ENCODE results near the gene FGF12. TPM values are rescaled to one million over a fixed set of nuclear protein-coding genes. Genes with fewer than 3 reads are reported as not detected.

The FGF12 gene
- total and polyA plus RNA-seq, 4 experiments from 2014 or later, result not detected

DNA sequence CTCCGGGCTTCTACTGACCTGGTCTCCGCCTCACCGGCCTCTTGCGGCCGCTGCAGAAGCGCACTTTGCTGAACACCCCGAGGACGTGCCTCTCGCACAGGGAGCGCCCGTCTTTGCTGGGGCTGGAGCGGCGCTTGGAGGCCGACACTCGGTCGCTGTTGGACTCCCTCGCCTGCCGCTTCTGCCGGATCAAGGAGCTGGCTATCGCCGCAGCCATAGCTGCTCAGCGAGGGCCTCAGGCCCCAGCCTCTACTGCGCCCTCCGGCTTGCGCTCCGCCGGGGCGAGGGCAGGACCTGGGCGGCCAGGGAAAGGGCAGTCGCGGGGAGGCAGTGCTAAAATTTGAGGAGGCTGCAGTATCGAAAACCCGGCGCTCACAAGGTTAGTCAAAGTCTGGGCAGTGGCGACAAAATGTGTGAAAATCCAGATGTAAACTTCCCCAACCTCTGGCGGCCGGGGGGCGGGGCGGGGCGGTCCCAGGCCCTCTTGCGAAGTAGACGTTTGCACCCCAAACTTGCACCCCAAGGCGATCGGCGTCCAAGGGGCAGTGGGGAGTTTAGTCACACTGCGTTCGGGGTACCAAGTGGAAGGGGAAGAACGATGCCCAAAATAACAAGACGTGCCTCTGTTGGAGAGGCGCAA is 319.2 kb downstream of the FGF12 start:
- no peaks in the 10 kb centered on the region for H3K36me3 ChIP-seq (ENCODE audit: insufficient read depth, low read length)
- Mint-ChIP-seq H3K9me3 (peaks cover 0 to 5% (median 0%) of the 10 kb centered on the region in 8 donors), H3K4me1 (peaks cover 0 to 9% (median 6%) of the 10 kb centered on the region in 4 donors), H3K27me3 (peaks cover 17 to 29% of the 10 kb centered on the region in 2 donors), H3K36me3 (no peaks in the 10 kb centered on the region), H3K4me3 (peak overlapping the region in 1 of 8 donors; percentile 69), H3K27ac (no peak overlapping the region)
- no peak overlapping the region for H3K4me3 ChIP-seq (ENCODE audit: low read length in 2 of 2)
- no peaks in the 10 kb centered on the region for H3K4me1 ChIP-seq (ENCODE audit: insufficient read depth, low read length)
- POLR2A ChIA-PET (ENCODE audit: partially characterized antibody), result no interaction called here
- no peaks in the 10 kb centered on the region for H3K9me3 ChIP-seq (ENCODE audit: control insufficient read depth in 1 of 2, low read length in 2 of 2)
- H3K27ac ChIP-seq (ENCODE audit: low read depth, low read length), result no peak overlapping the region
- no peaks in the 10 kb centered on the region for H3K27me3 ChIP-seq (ENCODE audit: insufficient read depth, low read length)
- DNase-seq, result no peak
- CTCF ChIA-PET (ENCODE audit: partially characterized antibody), result no interaction called here
- intact Hi-C loops (cut with micrococcal nuclease), result no loop called here

- ChIA-PET POLR2A (ENCODE audit: partially characterized antibody) (no interaction called here), CTCF (ENCODE audit: partially characterized antibody) (no interaction called here)
Observed at GRCh38 chr3:192399767-192400166, 327.6 kb downstream of the FGF12 start.

GRCh38 chr3:192397012-192397411 is 330.3 kb downstream of the FGF12 start:
- Mint-ChIP-seq H3K4me1 (no peaks in the 10 kb centered on the region), H3K9me3 (peaks cover 0 to 2% (median 0%) of the 10 kb centered on the region in 8 donors), H3K27me3 (no peaks in the 10 kb centered on the region), H3K4me3 (no peak overlapping the region), H3K27ac (no peak overlapping the region), H3K36me3 (no peaks in the 10 kb centered on the region)
- H3K27me3 ChIP-seq (ENCODE audit: insufficient read depth, low read length), result no peaks in the 10 kb centered on the region
- H3K9me3 ChIP-seq (ENCODE audit: control insufficient read depth in 1 of 2, low read length in 2 of 2), result no peaks in the 10 kb centered on the region
- ChIA-PET POLR2A (ENCODE audit: partially characterized antibody) (no interaction called here), CTCF (ENCODE audit: partially characterized antibody) (no interaction called here)
- DNase-seq, result no peak
- H3K27ac ChIP-seq (ENCODE audit: low read depth, low read length), result no peak overlapping the region
- intact Hi-C loops (cut with micrococcal nuclease), result no loop called here
- H3K4me3 ChIP-seq (ENCODE audit: low read length in 2 of 2), result no peak overlapping the region
- no peaks in the 10 kb centered on the region for H3K36me3 ChIP-seq (ENCODE audit: insufficient read depth, low read length)
- H3K4me1 ChIP-seq (ENCODE audit: insufficient read depth, low read length), result no peaks in the 10 kb centered on the region

More at GRCh38 chr3:192399767-192400166, 327.6 kb downstream of the FGF12 start:
- Histone ChIP-seq H3K9me3 (ENCODE audit: control insufficient read depth in 1 of 2, low read length in 2 of 2) (no peaks in the 10 kb centered on the region), H3K4me1 (ENCODE audit: insufficient read depth, low read length) (no peaks in the 10 kb centered on the region), H3K27me3 (ENCODE audit: insufficient read depth, low read length) (no peaks in the 10 kb centered on the region), H3K27ac (ENCODE audit: low read depth, low read length) (no peak overlapping the region), H3K4me3 (ENCODE audit: low read length in 2 of 2) (no peak overlapping the region), H3K36me3 (ENCODE audit: insufficient read depth, low read length) (no peaks in the 10 kb centered on the region)
- Mint-ChIP-seq H3K27ac (no peak overlapping the region), H3K4me3 (no peak overlapping the region), H3K27me3 (no peaks in the 10 kb centered on the region), H3K36me3 (no peaks in the 10 kb centered on the region), H3K4me1 (no peaks in the 10 kb centered on the region), H3K9me3 (peaks cover 0 to 3% (median 0%) of the 10 kb centered on the region in 8 donors)
- DNase-seq, result no peak
- intact Hi-C loops (cut with micrococcal nuclease), result no loop called here

GRCh38 chr3:192395506-192395905 is 331.8 kb downstream of the FGF12 start:
- H3K4me1 Mint-ChIP-seq, result no peaks in the 10 kb centered on the region
- intact Hi-C loops (cut with micrococcal nuclease), result no loop called here
- Histone ChIP-seq H3K9me3 (ENCODE audit: control insufficient read depth in 1 of 2, low read length in 2 of 2) (no peaks in the 10 kb centered on the region), H3K4me3 (ENCODE audit: low read length in 2 of 2) (no peak overlapping the region), H3K36me3 (ENCODE audit: insufficient read depth, low read length) (no peaks in the 10 kb centered on the region), H3K27ac (ENCODE audit: low read depth, low read length) (no peak overlapping the region), H3K27me3 (ENCODE audit: insufficient read depth, low read length) (no peaks in the 10 kb centered on the region), H3K4me1 (ENCODE audit: insufficient read depth, low read length) (no peaks in the 10 kb centered on the region)
- H3K4me3 Mint-ChIP-seq, result no peak overlapping the region
- H3K27me3 Mint-ChIP-seq, result no peaks in the 10 kb centered on the region
- POLR2A ChIA-PET (ENCODE audit: partially characterized antibody), result no interaction called here
- CTCF ChIA-PET (ENCODE audit: partially characterized antibody), result no interaction called here
- no peak for DNase-seq
- no peaks in the 10 kb centered on the region for H3K9me3 Mint-ChIP-seq
- H3K27ac Mint-ChIP-seq, result no peak overlapping the region
- no peaks in the 10 kb centered on the region for H3K36me3 Mint-ChIP-seq

GRCh38 chr3:192392986-192393385 is 334.4 kb downstream of the FGF12 start:
- Mint-ChIP-seq H3K4me1 (no peaks in the 10 kb centered on the region), H3K27ac (no peak overlapping the region), H3K4me3 (no peak overlapping the region), H3K27me3 (no peaks in the 10 kb centered on the region), H3K9me3 (no peaks in the 10 kb centered on the region), H3K36me3 (no peaks in the 10 kb centered on the region)
- no peaks in the 10 kb centered on the region for H3K9me3 ChIP-seq (ENCODE audit: control insufficient read depth in 1 of 2, low read length in 2 of 2)
- CTCF ChIA-PET (ENCODE audit: partially characterized antibody), result no interaction called here
- H3K36me3 ChIP-seq (ENCODE audit: insufficient read depth, low read length), result no peaks in the 10 kb centered on the region
- intact Hi-C loops (cut with micrococcal nuclease), result no loop called here
- H3K4me1 ChIP-seq (ENCODE audit: insufficient read depth, low read length), result no peaks in the 10 kb centered on the region
- H3K4me3 ChIP-seq (ENCODE audit: low read length in 2 of 2), result no peak overlapping the region
- no peak overlapping the region for H3K27ac ChIP-seq (ENCODE audit: low read depth, low read length)
- DNase-seq, result no peak
- POLR2A ChIA-PET (ENCODE audit: partially characterized antibody), result no interaction called here
- H3K27me3 ChIP-seq (ENCODE audit: insufficient read depth, low read length), result no peaks in the 10 kb centered on the region

GRCh38 chr3:192382861-192383260 is 344.5 kb downstream of the FGF12 start:
- Histone ChIP-seq H3K27ac (ENCODE audit: low read depth, low read length) (no peak overlapping the region), H3K4me1 (ENCODE audit: insufficient read depth, low read length) (no peaks in the 10 kb centered on the region), H3K9me3 (ENCODE audit: control insufficient read depth in 1 of 2, low read length in 2 of 2) (no peaks in the 10 kb centered on the region), H3K4me3 (ENCODE audit: low read length in 2 of 2) (no peak overlapping the region), H3K36me3 (ENCODE audit: insufficient read depth, low read length) (no peaks in the 10 kb centered on the region), H3K27me3 (ENCODE audit: insufficient read depth, low read length) (no peaks in the 10 kb centered on the region)
- no peak for DNase-seq
- peaks cover 0 to 4% (median 0%) of the 10 kb centered on the region in 8 donors for H3K9me3 Mint-ChIP-seq
- no peak overlapping the region for H3K27ac Mint-ChIP-seq
- H3K36me3 Mint-ChIP-seq, result no peaks in the 10 kb centered on the region
- ChIA-PET POLR2A (ENCODE audit: partially characterized antibody) (no interaction called here), CTCF (ENCODE audit: partially characterized antibody) (no interaction called here)
- intact Hi-C loops (cut with micrococcal nuclease), result no loop called here
- H3K27me3 Mint-ChIP-seq, result no peaks in the 10 kb centered on the region
- H3K4me1 Mint-ChIP-seq, result no peaks in the 10 kb centered on the region
- no peak overlapping the region for H3K4me3 Mint-ChIP-seq

DNA sequence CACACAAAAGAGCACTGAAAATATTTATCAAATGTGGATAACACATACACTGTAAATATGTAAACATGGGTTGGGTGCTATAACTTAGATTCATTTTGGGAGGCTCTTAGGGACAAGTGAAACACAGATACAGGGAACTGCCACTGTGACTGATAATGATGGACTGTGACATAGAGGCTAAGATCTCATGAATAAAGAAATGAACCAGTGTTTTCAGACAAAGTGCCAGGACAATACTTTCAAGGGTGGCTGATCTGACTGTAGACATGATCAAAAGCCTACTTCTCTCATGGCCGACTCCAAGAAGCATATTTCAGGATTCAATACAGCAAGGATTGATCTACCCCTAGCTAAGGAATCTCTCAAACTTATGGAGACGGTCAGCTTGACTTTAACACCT is 353.8 kb downstream of the FGF12 start:
- Histone ChIP-seq H3K27ac (ENCODE audit: low read depth, low read length) (no peak overlapping the region), H3K4me1 (ENCODE audit: insufficient read depth, low read length) (no peaks in the 10 kb centered on the region), H3K9me3 (ENCODE audit: control insufficient read depth in 1 of 2, low read length in 2 of 2) (no peaks in the 10 kb centered on the region), H3K4me3 (ENCODE audit: low read length in 2 of 2) (no peak overlapping the region), H3K36me3 (ENCODE audit: insufficient read depth, low read length) (no peaks in the 10 kb centered on the region), H3K27me3 (ENCODE audit: insufficient read depth, low read length) (no peaks in the 10 kb centered on the region)
- H3K36me3 Mint-ChIP-seq, result no peaks in the 10 kb centered on the region
- ChIA-PET POLR2A (ENCODE audit: partially characterized antibody) (no interaction called here), CTCF (ENCODE audit: partially characterized antibody) (interaction anchor here (0.7 kb wide), 1 partner anchor 1025 kb away, joined by 3 read pairs; no protein-coding TSS in a partner anchor)
- H3K4me3 Mint-ChIP-seq, result no peak overlapping the region
- intact Hi-C loops (cut with micrococcal nuclease), result no loop called here
- no peak overlapping the region for H3K27ac Mint-ChIP-seq
- peaks cover 0 to 2% (median 0%) of the 10 kb centered on the region in 8 donors for H3K9me3 Mint-ChIP-seq
- H3K4me1 Mint-ChIP-seq, result no peaks in the 10 kb centered on the region
- H3K27me3 Mint-ChIP-seq, result no peaks in the 10 kb centered on the region
- DNase-seq, result no peak
